ENCODE results near the gene USP19.

DNA sequence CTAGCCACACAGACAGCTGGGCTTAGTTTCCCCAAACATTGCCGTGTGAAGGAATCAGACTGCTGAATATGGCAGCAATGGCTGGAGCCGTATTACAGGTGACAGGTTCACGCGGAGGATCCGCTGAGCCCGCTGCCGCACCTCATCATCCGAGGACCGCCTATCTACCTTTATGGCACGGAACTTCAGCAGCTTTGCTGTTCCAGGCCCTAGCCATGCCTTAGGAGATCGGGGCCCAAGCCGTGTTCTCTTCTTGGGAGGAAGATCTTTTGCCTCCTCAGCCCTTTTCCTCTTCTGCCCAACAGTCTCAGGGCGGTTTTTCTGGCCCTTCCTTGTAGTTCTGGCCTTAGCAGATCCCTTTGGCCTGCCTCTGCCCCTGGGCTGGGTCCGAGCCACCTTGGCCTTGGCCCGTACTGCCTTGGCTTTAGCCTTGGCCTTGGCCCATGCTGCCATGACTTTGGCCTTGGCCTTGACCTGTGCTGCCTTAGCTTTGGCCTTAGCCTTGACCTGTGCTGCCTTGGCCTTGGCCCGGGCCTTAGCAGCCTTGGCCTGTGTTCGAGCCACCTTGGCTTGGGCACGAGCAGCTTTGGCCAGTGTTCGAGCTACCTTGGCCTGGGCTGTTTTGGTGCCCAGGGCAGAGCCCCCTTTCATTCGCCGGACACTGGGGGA, 42.3 kb upstream of the USP19 start:
- no peak for TF ChIP-seq EP300 (conservative IDR thresholded peaks at IDR 0.05; ENCODE audit: poor library complexity, severe bottlenecking)
- TF ChIP-seq, protein P1, sequence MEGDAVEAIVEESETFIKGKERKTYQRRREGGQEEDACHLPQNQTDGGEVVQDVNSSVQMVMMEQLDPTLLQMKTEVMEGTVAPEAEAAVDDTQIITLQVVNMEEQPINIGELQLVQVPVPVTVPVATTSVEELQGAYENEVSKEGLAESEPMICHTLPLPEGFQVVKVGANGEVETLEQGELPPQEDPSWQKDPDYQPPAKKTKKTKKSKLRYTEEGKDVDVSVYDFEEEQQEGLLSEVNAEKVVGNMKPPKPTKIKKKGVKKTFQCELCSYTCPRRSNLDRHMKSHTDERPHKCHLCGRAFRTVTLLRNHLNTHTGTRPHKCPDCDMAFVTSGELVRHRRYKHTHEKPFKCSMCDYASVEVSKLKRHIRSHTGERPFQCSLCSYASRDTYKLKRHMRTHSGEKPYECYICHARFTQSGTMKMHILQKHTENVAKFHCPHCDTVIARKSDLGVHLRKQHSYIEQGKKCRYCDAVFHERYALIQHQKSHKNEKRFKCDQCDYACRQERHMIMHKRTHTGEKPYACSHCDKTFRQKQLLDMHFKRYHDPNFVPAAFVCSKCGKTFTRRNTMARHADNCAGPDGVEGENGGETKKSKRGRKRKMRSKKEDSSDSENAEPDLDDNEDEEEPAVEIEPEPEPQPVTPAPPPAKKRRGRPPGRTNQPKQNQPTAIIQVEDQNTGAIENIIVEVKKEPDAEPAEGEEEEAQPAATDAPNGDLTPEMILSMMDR (IDR thresholded peaks at IDR 0.05; ENCODE audit: poor library complexity, severe bottlenecking): no peak
- no peak for TF ChIP-seq EZH2 (IDR thresholded peaks at IDR 0.05; ENCODE audit: borderline replicate concordance, insufficient read depth, low read length, poor library complexity, severe bottlenecking)
- TF ChIP-seq TAF1 (IDR thresholded peaks at IDR 0.05; ENCODE audit: low read depth): no peak
- TF ChIP-seq, protein P2, sequence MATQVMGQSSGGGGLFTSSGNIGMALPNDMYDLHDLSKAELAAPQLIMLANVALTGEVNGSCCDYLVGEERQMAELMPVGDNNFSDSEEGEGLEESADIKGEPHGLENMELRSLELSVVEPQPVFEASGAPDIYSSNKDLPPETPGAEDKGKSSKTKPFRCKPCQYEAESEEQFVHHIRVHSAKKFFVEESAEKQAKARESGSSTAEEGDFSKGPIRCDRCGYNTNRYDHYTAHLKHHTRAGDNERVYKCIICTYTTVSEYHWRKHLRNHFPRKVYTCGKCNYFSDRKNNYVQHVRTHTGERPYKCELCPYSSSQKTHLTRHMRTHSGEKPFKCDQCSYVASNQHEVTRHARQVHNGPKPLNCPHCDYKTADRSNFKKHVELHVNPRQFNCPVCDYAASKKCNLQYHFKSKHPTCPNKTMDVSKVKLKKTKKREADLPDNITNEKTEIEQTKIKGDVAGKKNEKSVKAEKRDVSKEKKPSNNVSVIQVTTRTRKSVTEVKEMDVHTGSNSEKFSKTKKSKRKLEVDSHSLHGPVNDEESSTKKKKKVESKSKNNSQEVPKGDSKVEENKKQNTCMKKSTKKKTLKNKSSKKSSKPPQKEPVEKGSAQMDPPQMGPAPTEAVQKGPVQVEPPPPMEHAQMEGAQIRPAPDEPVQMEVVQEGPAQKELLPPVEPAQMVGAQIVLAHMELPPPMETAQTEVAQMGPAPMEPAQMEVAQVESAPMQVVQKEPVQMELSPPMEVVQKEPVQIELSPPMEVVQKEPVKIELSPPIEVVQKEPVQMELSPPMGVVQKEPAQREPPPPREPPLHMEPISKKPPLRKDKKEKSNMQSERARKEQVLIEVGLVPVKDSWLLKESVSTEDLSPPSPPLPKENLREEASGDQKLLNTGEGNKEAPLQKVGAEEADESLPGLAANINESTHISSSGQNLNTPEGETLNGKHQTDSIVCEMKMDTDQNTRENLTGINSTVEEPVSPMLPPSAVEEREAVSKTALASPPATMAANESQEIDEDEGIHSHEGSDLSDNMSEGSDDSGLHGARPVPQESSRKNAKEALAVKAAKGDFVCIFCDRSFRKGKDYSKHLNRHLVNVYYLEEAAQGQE (IDR thresholded peaks at IDR 0.05; ENCODE audit: borderline replicate concordance): no peak
- no peak for TF ChIP-seq SMC3 (conservative IDR thresholded peaks at IDR 0.05; ENCODE audit: poor library complexity)
- TF ChIP-seq POLR2AphosphoS5 (IDR thresholded peaks at IDR 0.05): no peak
- no peak for TF ChIP-seq MXI1 (conservative IDR thresholded peaks at IDR 0.05; ENCODE audit: poor library complexity, severe bottlenecking)

Measured in neural cell (in vitro differentiated cells).